ENCODE results near the gene EIF3D. TPM values are rescaled to one million over a fixed set of nuclear protein-coding genes. Genes with fewer than 3 reads are reported as not detected.

Gene EIF3D
- total and polyA plus RNA-seq, 2 of the 13 experiments (the other 11 are each of a cell fraction or from before 2014, with no cell fraction given), result 118 to 274 TPM

- TF ChIP-seq REPIN1 (CRISPR knock-in tag; IDR thresholded peaks at IDR 0.05; ENCODE audit: borderline replicate concordance, low read depth) (no peak), NRL (CRISPR knock-in tag; IDR thresholded peaks at IDR 0.05; ENCODE audit: borderline replicate concordance) (no peak), SPEN (CRISPR knock-in tag; IDR thresholded peaks at IDR 0.05; ENCODE audit: low read depth) (peak; percentile 52; the same call in 1 of the 2 replicates), SNAPC2 (CRISPR knock-in tag; IDR thresholded peaks at IDR 0.05) (0 out of 2 replicates have a peak, but pooled peaks have one; percentile 68), FOXK2 (IDR thresholded peaks at IDR 0.05) (no peak), ZNF687 (CRISPR knock-in tag; IDR thresholded peaks at IDR 0.05) (no peak), ONECUT2 (CRISPR knock-in tag; IDR thresholded peaks at IDR 0.05) (0 out of 2 replicates have a peak, but pooled peaks have one; percentile 17), HNRNPUL1 (IDR thresholded peaks at IDR 0.05; ENCODE audit: low read depth, low read length) (no peak), PPARG (CRISPR knock-in tag; conservative IDR thresholded peaks at IDR 0.05) (no peak), ZUFSP (CRISPR knock-in tag; IDR thresholded peaks at IDR 0.05; ENCODE audit: borderline replicate concordance) (no peak), ZKSCAN1 (IDR thresholded peaks at IDR 0.05; ENCODE audit: low read length) (no peak), ZXDC (CRISPR knock-in tag; IDR thresholded peaks at IDR 0.05) (no peak), EEA1 (CRISPR knock-in tag; IDR thresholded peaks at IDR 0.05; ENCODE audit: borderline replicate concordance) (no peak), KDM6A (CRISPR knock-in tag; IDR thresholded peaks at IDR 0.05; ENCODE audit: low read depth) (no peak)
- TF ChIP-seq, protein P1, sequence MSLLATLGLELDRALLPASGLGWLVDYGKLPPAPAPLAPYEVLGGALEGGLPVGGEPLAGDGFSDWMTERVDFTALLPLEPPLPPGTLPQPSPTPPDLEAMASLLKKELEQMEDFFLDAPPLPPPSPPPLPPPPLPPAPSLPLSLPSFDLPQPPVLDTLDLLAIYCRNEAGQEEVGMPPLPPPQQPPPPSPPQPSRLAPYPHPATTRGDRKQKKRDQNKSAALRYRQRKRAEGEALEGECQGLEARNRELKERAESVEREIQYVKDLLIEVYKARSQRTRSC (CRISPR knock-in tag; IDR thresholded peaks at IDR 0.05; ENCODE audit: low read depth), result no peak
- TF ChIP-seq, protein P2, sequence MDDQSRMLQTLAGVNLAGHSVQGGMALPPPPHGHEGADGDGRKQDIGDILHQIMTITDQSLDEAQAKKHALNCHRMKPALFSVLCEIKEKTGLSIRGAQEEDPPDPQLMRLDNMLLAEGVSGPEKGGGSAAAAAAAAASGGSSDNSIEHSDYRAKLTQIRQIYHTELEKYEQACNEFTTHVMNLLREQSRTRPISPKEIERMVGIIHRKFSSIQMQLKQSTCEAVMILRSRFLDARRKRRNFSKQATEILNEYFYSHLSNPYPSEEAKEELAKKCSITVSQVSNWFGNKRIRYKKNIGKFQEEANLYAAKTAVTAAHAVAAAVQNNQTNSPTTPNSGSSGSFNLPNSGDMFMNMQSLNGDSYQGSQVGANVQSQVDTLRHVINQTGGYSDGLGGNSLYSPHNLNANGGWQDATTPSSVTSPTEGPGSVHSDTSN (CRISPR knock-in tag; IDR thresholded peaks at IDR 0.05; ENCODE audit: borderline replicate concordance), result no peak
- TF ChIP-seq, protein P3, sequence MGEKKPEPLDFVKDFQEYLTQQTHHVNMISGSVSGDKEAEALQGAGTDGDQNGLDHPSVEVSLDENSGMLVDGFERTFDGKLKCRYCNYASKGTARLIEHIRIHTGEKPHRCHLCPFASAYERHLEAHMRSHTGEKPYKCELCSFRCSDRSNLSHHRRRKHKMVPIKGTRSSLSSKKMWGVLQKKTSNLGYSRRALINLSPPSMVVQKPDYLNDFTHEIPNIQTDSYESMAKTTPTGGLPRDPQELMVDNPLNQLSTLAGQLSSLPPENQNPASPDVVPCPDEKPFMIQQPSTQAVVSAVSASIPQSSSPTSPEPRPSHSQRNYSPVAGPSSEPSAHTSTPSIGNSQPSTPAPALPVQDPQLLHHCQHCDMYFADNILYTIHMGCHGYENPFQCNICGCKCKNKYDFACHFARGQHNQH (CRISPR knock-in tag; IDR thresholded peaks at IDR 0.05), result no peak
These were observed 48.0 kb downstream of the EIF3D start (continued) for GRCh38 chr22:36480941-36481392.
